HEK293T (cell line): ENCODE data around the gene PANX1.

Source experiments
- BHLHE40 ChIP-seq: fragments of 450-650 bp; IDR thresholded peaks from 2 replicates; pipeline ENCODE4 v1.6.1; 2016; ENCODE audit warnings: mild to moderate bottlenecking, moderate library complexity, borderline replicate concordance
- ELF4 ChIP-seq: fragments of 450-650 bp; IDR thresholded peaks from 2 replicates; pipeline ENCODE4 v1.6.1; 2017; ENCODE audit warnings: antibody characterized with exemption
- FOXA1 ChIP-seq: fragments of 450-650 bp; IDR thresholded peaks from 2 replicates; pipeline ENCODE4 v1.6.1; 2016; ENCODE audit warnings: mild to moderate bottlenecking
- FOXK2 ChIP-seq: fragments of 450-650 bp; IDR thresholded peaks from 2 replicates; pipeline ENCODE4 v1.6.1; 2016; ENCODE audit warnings: mild to moderate bottlenecking
- FOXM1 ChIP-seq: fragments of 450-650 bp; IDR thresholded peaks from 2 replicates; pipeline ENCODE4 v1.6.1; 2017; ENCODE audit warnings: mild to moderate bottlenecking, borderline replicate concordance
- LEF1 ChIP-seq: fragments of 450-650 bp; IDR thresholded peaks from 2 replicates; pipeline ENCODE4 v1.6.1; 2017; ENCODE audit warnings: mild to moderate bottlenecking, borderline replicate concordance
- NFRKB ChIP-seq: fragments of 450-650 bp; IDR thresholded peaks from 2 replicates; pipeline ENCODE4 v1.6.1; 2016; ENCODE audit warnings: mild to moderate bottlenecking, moderate library complexity
- PKNOX1 ChIP-seq: fragments of 450-650 bp; IDR thresholded peaks from 2 replicates; pipeline ENCODE4 v1.6.1; 2016
- SP1 ChIP-seq: fragments of 450-650 bp; IDR thresholded peaks from 2 replicates; pipeline ENCODE4 v1.6.1; 2017
- SUZ12 ChIP-seq: fragments of 450-650 bp; IDR thresholded peaks from 2 replicates; pipeline ENCODE4 v1.6.1; 2016; ENCODE audit warnings: mild to moderate bottlenecking
- TARDBP ChIP-seq: fragments of 450-650 bp; IDR thresholded peaks from 2 replicates; pipeline ENCODE4 v1.6.1; 2016
- ZNF384 ChIP-seq: fragments of 450-650 bp; IDR thresholded peaks from 2 replicates; pipeline ENCODE4 v1.6.1; 2016

- no peak for TF ChIP-seq FOXA1
- no peak for TF ChIP-seq FOXM1
- TF ChIP-seq ELF4 = no peak
- no peak for TF ChIP-seq BHLHE40
- no peak for TF ChIP-seq SP1
- TF ChIP-seq NFRKB = no peak
- no peak for TF ChIP-seq PKNOX1
- TF ChIP-seq TARDBP = no peak
- no peak for TF ChIP-seq ZNF384
- no peak for TF ChIP-seq SUZ12
- TF ChIP-seq FOXK2 = no peak
- TF ChIP-seq LEF1 = no peak
These were observed 40.2 kb downstream of the PANX1 start for GRCh38 chr11:94168882-94169281.
